SK-MEL-5 (cell line): ENCODE measurements around the gene NPW. TPM values are rescaled to one million over a fixed set of nuclear protein-coding genes. Genes with fewer than 3 reads are reported as not detected.

ENCODE experiments used
- DNase-seq: peaks from one replicate; pipeline ENCODE4 v3.0.0-alpha.2; 2016; ENCODE audit warnings: low read depth, low spot score
- in situ Hi-C: cut with HindIII; loops from 2 replicates; pipeline ENCODE4 v1.10.0; 2016; ENCODE audit warnings: low sequenced_read_pairs, high pct_unique_total_duplicates, low pct_unique_long_range_greater_than_20kb
- total RNA-seq: library from RNA; depleted of rRNA; stranded (reverse); fragments of >200 nt; shearing (Covaris generic); gene quantifications from 2 replicates; pipeline ENCODE4 v1.2.3, GENCODE V29; 2014

The NPW gene
- total RNA-seq, 1 experiment from 2014 or later = 0.55 TPM

- DNase-seq = no peak
- in situ Hi-C loops = no loop called here
Measured at GRCh38 chr16:1998360-1998835, 21.2 kb upstream of the NPW start.

GRCh38 chr16:1998852-1999801 is 20.5 kb upstream of the NPW start:
- DNase-seq = no peak
- in situ Hi-C loops = no loop called here

GRCh38 chr16:1999866-2000514 is 19.6 kb upstream of the NPW start:
- in situ Hi-C loops = no loop called here
- no peak for DNase-seq

- in situ Hi-C loops = no loop called here
- no peak for DNase-seq
Measured at GRCh38 chr16:2001035-2001434, 18.6 kb upstream of the NPW start.

GRCh38 chr16:2001456-2002355 is 17.9 kb upstream of the NPW start:
- in situ Hi-C loops = no loop called here
- no peak for DNase-seq

GRCh38 chr16:2002406-2003230 is 17.0 kb upstream of the NPW start:
- in situ Hi-C loops = no loop called here
- DNase-seq = no peak

GRCh38 chr16:2003231-2003826 is 16.3 kb upstream of the NPW start:
- in situ Hi-C loops = no loop called here
- DNase-seq = no peak

GRCh38 chr16:2003827-2004641 is 15.6 kb upstream of the NPW start:
- in situ Hi-C loops = no loop called here

GRCh38 chr16:2004795-2005517 is 14.6 kb upstream of the NPW start:
- in situ Hi-C loops = no loop called here
- no peak for DNase-seq

More at GRCh38 chr16:2003827-2004641, 15.6 kb upstream of the NPW start:
- DNase-seq = peak; percentile 89

- in situ Hi-C loops = no loop called here
- DNase-seq = peak; percentile 30
Measured at GRCh38 chr16:2005646-2006045, 13.9 kb upstream of the NPW start.

- no peak for DNase-seq
- in situ Hi-C loops = no loop called here
Measured at GRCh38 chr16:2006317-2006716, 13.3 kb upstream of the NPW start.

GRCh38 chr16:2007081-2007836 is 12.3 kb upstream of the NPW start:
- DNase-seq = no peak
- in situ Hi-C loops = no loop called here

- DNase-seq = no peak
- in situ Hi-C loops = no loop called here
Measured at GRCh38 chr16:2008009-2008526, 11.5 kb upstream of the NPW start.

- in situ Hi-C loops = no loop called here
- no peak for DNase-seq
Measured at GRCh38 chr16:2008631-2009163, 10.9 kb upstream of the NPW start.
